MM.1S (cell line): ENCODE measurements around the gene WDFY3.

Experiments
- DNase-seq: peaks from one replicate; pipeline ENCODE4 v3.0.0-alpha.2; 2015
- H2AFZ ChIP-seq: fragments of 300-600 bp; sonication (generic); 2 replicates; pipeline ENCODE4 v1.6.0; 2016; ENCODE audit warnings: antibody characterized with exemption, low read length
- H3F3A ChIP-seq: fragments of 300-600 bp; sonication (generic); 2 replicates; pipeline ENCODE4 v1.6.1; 2016; ENCODE audit warnings: mild to moderate bottlenecking, antibody characterized with exemption, low read length, moderate library complexity, mixed read lengths; ENCODE audit not compliant: insufficient read depth
- H3K27ac ChIP-seq: fragments of 300-600 bp; sonication (generic); 2 replicates; pipeline ENCODE4 v1.5.1; 2016; ENCODE audit warnings: mild to moderate bottlenecking, low read length
- H3K27me3 ChIP-seq: fragments of 300-600 bp; sonication (generic); replicated peaks from 2 replicates; pipeline ENCODE4 v1.6.0; 2016; ENCODE audit warnings: low read length; ENCODE audit not compliant: insufficient read depth
- H3K36me3 ChIP-seq: fragments of 300-600 bp; sonication (generic); replicated peaks from 2 replicates; pipeline ENCODE4 v1.6.1; 2016; ENCODE audit warnings: mild to moderate bottlenecking, low read length, mixed read lengths; ENCODE audit not compliant: insufficient read depth
- H3K4me1 ChIP-seq: fragments of 300-600 bp; sonication (generic); 2 replicates; pipeline ENCODE4 v1.6.1; 2016; ENCODE audit warnings: low read length, mixed read lengths
- H3K4me2 ChIP-seq: fragments of 300-600 bp; sonication (generic); 2 replicates; pipeline ENCODE4 v1.6.0; 2016; ENCODE audit warnings: low read depth, low read length
- H3K4me3 ChIP-seq: fragments of 300-600 bp; sonication (generic); 2 replicates; pipeline ENCODE4 v1.5.1; 2016; ENCODE audit warnings: low read length, mixed read lengths
- H3K79me2 ChIP-seq: fragments of 300-600 bp; sonication (generic); 2 replicates; pipeline ENCODE4 v1.6.1; 2016; ENCODE audit warnings: mixed run types, low read length, mixed read lengths
- H3K9ac ChIP-seq: fragments of 300-600 bp; sonication (generic); 2 replicates; pipeline ENCODE4 v1.6.1; 2016; ENCODE audit warnings: low read length, mixed read lengths
- H3K9me2 ChIP-seq: fragments of 300-600 bp; sonication (generic); replicated peaks from 2 replicates; pipeline ENCODE4 v1.6.1; 2016; ENCODE audit warnings: mild to moderate bottlenecking, low read length, mixed read lengths; ENCODE audit not compliant: insufficient read depth
- H3K9me3 ChIP-seq: fragments of 300-600 bp; sonication (generic); replicated peaks from 2 replicates; pipeline ENCODE4 v1.6.1; 2016; ENCODE audit warnings: mild to moderate bottlenecking, low read length, mixed read lengths; ENCODE audit not compliant: insufficient read depth
- H4K20me1 ChIP-seq: fragments of 300-600 bp; sonication (generic); 2 replicates; pipeline ENCODE4 v1.6.1; 2016; ENCODE audit warnings: mild to moderate bottlenecking, low read length, moderate library complexity, mixed read lengths; ENCODE audit not compliant: insufficient read depth
- EZH2 ChIP-seq: fragments of 300-600 bp; sonication (generic); optimal IDR thresholded peaks from 2 replicates; pipeline ENCODE3; 2017; ENCODE audit warnings: low read depth, mild to moderate bottlenecking, antibody characterized with exemption, low read length, mixed read lengths
- EZH2phosphoT487 ChIP-seq: fragments of 300-600 bp; sonication (generic); IDR thresholded peaks from 2 replicates; pipeline ENCODE4 v1.6.1; 2018; ENCODE audit warnings: antibody characterized with exemption, low read length
- TF ChIP-seq, protein P1 (sequence below): fragments of 300-600 bp; sonication (generic); IDR thresholded peaks from 2 replicates; pipeline ENCODE4 v1.5.1; 2016; ENCODE audit warnings: antibody characterized with exemption, low read length, mixed read lengths

WDFY3 gene

DNA sequence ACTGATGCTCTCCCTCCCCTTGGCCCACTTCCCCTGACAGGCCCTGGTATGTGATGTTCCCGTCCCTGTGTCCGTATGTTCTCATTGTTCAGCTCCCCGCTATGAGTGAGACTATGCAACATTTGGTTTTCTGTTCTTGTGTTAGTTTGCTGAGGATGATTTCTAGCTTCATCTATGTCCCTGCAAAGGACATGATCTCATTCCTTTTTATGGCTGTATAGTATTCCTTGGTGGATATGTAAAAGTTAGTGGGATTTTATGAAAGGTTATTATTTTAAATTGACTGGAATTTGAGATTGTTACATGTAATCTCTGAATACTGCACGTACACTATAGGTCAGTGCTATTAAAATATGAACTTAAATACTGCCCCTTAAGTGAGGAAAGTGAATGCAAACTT lies 184.0 kb downstream of the WDFY3 start:
- no peak for TF ChIP-seq EZH2phosphoT487
- TF ChIP-seq, protein P1, sequence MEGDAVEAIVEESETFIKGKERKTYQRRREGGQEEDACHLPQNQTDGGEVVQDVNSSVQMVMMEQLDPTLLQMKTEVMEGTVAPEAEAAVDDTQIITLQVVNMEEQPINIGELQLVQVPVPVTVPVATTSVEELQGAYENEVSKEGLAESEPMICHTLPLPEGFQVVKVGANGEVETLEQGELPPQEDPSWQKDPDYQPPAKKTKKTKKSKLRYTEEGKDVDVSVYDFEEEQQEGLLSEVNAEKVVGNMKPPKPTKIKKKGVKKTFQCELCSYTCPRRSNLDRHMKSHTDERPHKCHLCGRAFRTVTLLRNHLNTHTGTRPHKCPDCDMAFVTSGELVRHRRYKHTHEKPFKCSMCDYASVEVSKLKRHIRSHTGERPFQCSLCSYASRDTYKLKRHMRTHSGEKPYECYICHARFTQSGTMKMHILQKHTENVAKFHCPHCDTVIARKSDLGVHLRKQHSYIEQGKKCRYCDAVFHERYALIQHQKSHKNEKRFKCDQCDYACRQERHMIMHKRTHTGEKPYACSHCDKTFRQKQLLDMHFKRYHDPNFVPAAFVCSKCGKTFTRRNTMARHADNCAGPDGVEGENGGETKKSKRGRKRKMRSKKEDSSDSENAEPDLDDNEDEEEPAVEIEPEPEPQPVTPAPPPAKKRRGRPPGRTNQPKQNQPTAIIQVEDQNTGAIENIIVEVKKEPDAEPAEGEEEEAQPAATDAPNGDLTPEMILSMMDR: no peak
- TF ChIP-seq EZH2: no peak
- no peaks in the 10 kb centered on the region for H3K36me3 ChIP-seq
- no peaks in the 10 kb centered on the region for H4K20me1 ChIP-seq
- no peaks in the 10 kb centered on the region for H3K79me2 ChIP-seq
- H3K27ac ChIP-seq: no peak overlapping the region
- H3K27me3 ChIP-seq: no peaks in the 10 kb centered on the region
- H3K9me2 ChIP-seq: no peaks in the 10 kb centered on the region
- no peak overlapping the region for H2AFZ ChIP-seq
- no peaks in the 10 kb centered on the region for H3K9me3 ChIP-seq
- no peak overlapping the region for H3K9ac ChIP-seq
- no peak for DNase-seq
- no peak overlapping the region for H3K4me2 ChIP-seq
- no peaks in the 10 kb centered on the region for H3K4me1 ChIP-seq
- H3K4me3 ChIP-seq: no peak overlapping the region
- no peaks in the 10 kb centered on the region for H3F3A ChIP-seq

DNA sequence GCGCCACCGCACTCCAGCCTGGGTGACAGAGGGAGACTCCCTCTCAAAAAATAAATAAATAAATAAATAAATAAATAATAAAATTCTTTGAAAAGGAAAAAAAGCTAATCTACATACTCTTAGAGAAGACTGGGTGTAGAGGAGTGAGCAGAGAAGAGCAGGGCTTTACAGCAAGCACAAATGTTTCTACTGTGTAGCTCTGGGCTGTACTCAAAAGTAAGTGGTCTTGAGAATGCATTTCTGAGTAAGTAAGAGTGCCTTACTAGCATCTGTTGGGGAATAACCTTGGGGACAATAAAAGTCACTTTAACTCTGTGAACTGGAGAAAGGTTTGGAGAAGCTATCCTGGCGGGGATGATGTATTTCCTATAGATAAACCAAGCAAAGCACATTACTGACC lies 185.8 kb downstream of the WDFY3 start:
- Histone ChIP-seq H3K27me3 (no peaks in the 10 kb centered on the region), H3K9ac (no peak overlapping the region), H3K9me3 (no peaks in the 10 kb centered on the region), H3K4me3 (no peak overlapping the region), H3K36me3 (no peaks in the 10 kb centered on the region), H3K27ac (no peak overlapping the region), H2AFZ (no peak overlapping the region), H3K4me2 (no peak overlapping the region), H3K4me1 (no peaks in the 10 kb centered on the region), H3K79me2 (no peaks in the 10 kb centered on the region), H3K9me2 (no peaks in the 10 kb centered on the region), H4K20me1 (no peaks in the 10 kb centered on the region), H3F3A (no peaks in the 10 kb centered on the region)
- DNase-seq: no peak
- no peak for TF ChIP-seq EZH2phosphoT487
- no peak for TF ChIP-seq EZH2
- TF ChIP-seq, protein P1: no peak

DNA sequence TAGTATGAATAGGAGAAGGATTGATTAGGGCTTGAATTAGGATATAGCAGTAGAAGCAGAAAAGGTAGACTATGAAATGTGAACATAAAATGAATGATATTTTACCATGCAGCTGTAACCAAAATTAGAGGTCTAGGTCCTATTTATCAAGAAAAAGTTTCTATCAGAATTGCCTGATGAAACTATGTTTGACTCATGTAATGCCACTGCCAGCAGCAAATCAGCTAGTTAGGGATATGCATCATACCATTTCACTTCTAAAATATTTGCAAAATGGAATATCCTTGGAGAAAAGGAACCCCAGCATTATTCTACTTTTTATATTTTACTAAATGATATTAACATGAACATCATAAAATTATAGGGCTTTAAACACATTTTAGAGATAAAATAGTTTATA lies 188.4 kb downstream of the WDFY3 start:
- TF ChIP-seq EZH2phosphoT487: no peak
- TF ChIP-seq, protein P1: no peak
- no peak for TF ChIP-seq EZH2
- H3K9me2 ChIP-seq: no peaks in the 10 kb centered on the region
- H3F3A ChIP-seq: no peaks in the 10 kb centered on the region
- H2AFZ ChIP-seq: no peak overlapping the region
- no peaks in the 10 kb centered on the region for H4K20me1 ChIP-seq
- H3K4me1 ChIP-seq: no peaks in the 10 kb centered on the region
- no peaks in the 10 kb centered on the region for H3K79me2 ChIP-seq
- DNase-seq: no peak
- no peaks in the 10 kb centered on the region for H3K27me3 ChIP-seq
- no peak overlapping the region for H3K4me3 ChIP-seq
- no peak overlapping the region for H3K4me2 ChIP-seq
- H3K36me3 ChIP-seq: no peaks in the 10 kb centered on the region
- H3K9ac ChIP-seq: no peak overlapping the region
- H3K9me3 ChIP-seq: no peaks in the 10 kb centered on the region
- no peak overlapping the region for H3K27ac ChIP-seq
